ENCODE data around the gene AGAP2.
A peak's percentile ranks its signal among the peaks of the same experiment; 100 is the strongest.

The AGAP2 gene

GRCh38 chr12:57767305-57767698 lies 28.8 kb upstream of the AGAP2 start:
- no peak for DNase-seq

DNA sequence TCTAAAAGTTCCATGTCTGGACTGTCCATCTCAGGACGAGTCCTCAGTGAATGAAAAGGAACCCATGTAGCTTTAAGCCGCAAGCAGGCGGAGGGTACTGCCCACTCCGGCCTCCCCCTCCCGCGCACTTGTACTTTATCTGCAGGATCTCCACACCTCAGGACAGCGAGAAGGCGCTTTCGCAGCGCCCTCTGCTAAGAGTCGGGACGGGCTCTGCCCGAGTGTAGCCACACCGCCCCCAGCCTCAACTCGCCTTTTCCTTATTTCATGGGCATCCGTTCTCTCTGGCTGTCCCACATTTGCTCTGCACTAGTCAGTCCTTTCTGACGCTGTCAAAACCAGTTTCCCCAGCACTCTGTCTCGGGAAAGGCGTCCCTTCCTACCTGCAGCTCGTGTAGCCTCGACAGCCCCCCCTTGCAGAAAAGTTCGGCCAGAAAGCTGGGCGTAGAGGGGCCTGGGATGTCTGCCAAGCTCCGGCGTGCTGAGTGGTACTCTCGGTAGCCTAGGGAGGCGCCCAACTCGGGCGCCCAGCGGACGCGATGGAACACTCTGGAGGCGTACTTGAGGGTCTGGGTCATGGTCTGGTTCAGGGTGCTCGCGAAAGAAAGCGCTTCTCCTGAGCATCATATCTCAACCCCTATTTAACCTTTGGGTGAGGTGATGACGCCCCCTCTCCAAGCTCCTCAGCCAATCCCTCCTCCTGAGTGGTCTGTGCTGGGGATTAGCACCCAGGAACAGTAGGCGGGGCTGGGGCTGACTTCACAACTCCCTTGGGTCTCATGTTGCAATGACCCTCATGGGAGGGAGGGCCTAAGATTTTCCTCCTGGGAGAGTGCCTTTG lies 28.1 kb upstream of the AGAP2 start, which contains the start of gene CYP27B1:
TSS of gene CYP27B1 (minus strand) at position 615 of the 841 bp plus-strand sequence. CDS start at position 578, 37 bp downstream.
- DNase-seq, result no peak

DNA sequence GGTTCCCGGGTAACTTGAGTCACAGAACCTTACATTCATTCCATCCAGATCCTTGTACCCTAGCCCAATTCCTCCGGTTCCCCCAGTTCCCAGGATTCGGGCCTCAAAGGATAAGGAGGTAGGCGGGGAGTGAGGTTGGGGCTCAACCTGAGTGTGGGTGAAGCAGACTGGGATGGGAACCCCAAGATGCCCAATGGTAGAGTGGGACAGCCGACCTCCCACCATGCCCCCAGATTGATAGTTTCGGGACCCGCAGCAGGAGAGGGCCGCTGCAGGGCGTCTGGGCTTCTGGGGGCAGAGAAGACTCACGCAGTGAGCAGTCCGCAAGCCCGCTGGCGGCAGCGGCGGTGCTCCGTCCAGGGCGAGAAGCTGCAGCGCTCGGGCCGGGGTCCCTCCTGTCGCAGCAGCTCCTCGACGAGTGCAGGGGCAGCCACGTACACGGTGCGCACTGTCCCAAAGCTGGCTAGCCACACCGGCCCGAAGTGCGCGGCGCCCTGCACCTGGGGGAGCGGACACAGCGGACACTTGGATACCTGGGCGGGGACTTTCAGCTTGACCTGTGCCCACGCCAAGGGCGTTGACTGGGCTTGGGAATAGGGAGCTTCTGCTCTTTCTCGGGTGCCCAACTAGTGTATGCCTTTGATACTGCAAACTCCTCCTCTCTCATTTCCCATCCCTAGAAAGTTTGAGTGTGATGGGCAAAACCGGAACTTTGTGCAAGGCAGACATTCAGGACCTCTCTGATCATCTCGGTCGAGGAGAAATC lies 27.3 kb upstream of the AGAP2 start:
- DNase-seq, result no peak

DNA sequence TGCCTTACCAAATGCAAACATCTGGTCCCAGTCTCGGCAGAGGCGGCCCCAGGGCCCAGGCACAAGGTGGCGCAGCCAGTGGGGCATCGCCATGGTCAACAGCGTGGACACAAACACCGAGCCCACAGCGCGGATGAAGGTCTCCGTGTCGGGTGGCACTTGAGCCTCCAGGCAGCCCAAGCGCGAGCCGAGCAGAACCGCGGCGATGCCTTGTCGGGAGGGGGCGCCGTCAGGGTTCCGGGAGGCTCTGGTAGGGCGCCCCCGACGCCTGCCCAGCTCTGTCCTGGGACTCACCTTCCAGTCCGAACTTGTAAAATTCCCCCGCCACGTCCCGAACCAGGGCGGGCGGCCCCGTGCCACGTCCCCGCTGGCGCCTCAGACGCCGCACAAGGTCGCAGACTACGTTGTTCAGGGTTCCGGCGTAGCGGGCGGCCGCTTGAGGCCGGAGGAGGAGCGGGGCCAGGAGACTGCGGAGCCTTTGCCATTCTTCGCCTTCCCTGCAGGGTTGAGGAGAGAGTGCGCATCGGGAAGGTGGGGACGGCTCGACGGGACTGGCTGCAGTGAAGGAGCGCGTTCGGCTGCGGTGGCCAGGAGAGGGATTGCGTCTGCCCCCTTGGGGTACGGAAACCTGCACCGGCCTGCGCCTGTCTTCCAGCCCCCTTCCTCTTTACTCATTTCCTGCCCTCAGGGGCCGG lies 26.6 kb upstream of the AGAP2 start:
- DNase-seq, result peak; percentile 27 to 61

GRCh38 chr12:57764662-57765002 lies 26.1 kb upstream of the AGAP2 start:
- DNase-seq, result no peak

DNA sequence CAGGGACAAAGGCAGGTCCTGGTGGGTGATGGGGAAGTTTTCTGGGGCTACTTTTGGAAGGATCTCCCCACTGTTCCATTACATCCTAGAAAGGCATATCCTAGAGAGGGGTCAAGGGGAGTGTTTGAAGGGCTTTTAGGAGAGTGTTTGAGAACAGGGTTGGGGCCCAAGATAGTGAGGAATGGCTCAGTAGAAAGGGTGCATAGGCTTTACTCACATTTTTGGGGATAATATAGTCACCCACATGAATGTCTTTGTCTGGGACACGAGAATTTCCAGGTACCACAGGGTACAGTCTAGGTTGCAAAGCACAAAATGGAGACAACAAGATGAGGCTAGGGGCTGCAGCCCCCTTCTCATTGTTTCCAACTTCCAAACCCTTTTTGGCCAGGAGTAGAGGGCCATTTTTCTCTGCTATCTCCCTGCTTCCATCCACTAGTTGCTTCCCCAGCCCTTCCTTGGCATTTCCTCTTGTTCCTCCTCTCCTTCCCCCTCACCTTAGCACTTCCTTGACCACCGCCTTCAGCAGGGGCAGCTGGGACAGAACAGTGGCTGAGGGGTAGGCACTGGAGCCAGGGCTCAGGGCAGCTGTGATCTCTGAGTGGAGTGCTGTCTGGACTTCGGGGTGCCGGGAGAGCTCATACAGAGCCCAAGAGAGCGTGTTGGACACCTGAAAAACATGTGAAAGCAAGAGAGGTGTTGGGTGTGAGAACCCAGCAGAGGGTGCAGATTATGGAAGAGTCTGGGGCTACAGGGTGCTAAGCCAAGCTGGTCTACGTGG lies 25.5 kb upstream of the AGAP2 start:
- DNase-seq, result no peak

DNA sequence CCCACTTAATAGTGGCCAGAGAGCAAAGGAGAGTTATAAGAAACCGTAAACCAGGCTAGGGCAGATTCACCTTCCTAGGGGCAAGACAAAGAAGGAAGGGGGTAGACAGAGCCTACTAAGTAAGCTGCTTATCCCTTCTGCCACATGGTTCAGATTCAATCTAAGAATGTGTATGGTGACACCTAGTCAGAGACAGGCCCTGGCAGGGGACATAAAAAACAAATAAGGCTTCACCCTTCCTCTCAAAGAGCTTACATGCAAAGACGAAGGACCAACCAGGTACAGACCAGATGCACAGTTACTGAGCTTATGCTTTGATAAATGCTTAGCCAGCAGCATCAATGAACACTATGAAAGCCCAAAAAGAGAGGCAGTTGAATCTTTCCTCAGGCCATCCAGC lies 23.9 kb upstream of the AGAP2 start:
- DNase-seq, result no peak

GRCh38 chr12:57761391-57761998 lies 23.0 kb upstream of the AGAP2 start:
- DNase-seq, result no peak

GRCh38 chr12:57760347-57760982 lies 21.9 kb upstream of the AGAP2 start:
- no peak for DNase-seq

GRCh38 chr12:57759360-57759980 lies 20.9 kb upstream of the AGAP2 start:
- peak; percentile 42 to 69 for DNase-seq

DNA sequence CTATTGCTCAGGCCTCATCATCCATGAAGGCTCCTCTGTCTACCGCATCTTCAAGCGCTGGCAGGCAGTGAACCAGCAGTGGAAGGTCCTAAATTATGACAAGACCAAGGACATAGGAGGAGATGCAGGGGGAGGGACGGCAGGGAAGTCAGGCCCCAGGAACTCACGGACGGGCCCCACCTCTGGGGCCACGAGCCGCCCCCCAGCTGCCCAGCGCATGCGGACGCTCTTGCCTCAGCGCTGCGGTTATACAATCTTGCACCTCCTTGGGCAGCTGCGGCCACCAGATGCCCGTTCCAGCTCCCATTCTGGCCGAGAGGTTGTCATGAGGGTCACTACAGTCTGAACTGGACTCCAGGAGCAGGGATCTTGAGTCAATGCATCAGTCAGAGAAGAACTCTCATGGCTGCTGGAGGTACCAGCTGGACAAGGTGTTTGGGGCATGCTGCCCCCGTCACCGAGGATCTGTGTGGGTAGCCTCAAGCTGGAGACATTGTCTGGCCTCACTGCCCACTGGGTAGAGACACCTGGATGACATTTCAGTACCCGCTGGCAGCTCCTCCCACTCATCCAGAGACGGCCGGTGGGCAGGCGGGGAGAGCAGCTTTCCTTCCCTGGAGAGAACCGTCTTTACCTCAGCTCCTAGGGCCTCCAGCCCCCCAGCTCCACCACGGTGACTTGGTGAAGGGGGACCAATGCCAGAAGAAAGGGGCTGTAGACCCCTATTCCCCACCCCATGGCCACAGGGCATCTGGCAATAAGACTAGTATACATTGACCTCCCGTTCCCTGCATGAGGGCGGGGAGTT lies 20.2 kb upstream of the AGAP2 start:
- DNase-seq, result no peak

DNA sequence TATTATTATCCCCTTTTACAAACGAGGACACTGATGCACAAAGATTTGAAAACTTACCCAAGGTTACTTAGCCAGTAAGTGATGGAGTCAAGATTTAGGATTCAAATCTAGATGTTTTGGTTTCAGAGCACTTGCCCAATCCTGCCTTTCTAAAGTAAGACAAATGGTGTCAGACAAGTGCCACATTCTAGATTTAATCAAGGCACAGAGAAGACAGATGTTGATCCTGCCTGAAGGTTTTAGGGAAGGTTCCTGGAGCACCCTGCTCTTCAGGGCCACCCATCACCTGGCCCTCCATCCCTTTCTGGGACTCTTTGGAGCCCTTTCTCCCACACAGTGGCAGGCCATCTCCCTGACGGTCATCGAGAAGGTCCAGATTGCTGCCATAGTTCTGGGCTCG lies 19.2 kb upstream of the AGAP2 start:
- DNase-seq, result no peak

DNA sequence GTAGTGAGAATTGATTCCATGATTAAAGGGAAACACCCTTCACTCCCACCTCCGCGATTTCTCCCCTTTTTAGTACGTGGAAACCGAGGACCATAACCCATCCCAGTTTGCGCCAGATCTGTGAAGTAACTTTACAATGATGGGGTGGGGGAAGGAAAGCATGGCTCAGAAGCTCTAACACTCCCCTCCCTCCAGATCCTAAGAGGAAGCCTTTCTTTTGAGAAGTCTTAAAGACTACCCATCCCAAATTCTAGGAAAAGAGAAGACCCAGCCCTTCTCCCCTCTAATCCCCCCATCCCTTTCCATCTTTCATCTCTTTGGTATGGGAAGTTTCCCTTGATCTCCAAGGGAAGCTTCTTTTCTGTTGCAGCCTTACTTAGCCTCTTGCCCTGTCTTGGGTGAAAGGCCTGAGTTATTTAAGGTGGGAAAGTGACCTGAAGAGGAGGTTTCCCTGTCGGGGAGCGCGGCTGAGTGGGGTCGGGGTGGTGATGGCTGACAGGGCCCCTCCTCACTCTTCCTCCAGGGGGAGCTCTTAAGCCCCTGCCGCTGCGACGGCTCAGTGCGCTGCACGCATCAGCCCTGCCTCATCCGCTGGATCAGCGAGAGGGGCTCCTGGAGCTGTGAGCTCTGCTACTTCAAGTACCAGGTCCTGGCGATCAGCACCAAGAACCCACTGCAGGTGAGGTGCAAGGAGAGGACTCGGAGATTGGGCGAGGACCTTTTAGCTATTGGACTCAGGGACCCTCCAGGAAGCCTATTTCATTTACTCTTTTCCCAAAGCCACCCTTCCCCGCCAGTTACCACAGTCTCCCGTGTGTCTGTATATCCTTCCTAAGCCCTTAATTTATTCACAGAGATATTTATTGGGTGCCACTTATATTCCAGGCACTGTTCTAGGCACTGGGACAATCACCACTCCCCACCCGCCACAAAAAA lies 18.1 kb upstream of the AGAP2 start:
- peak; percentile 71 to 81 for DNase-seq

DNA sequence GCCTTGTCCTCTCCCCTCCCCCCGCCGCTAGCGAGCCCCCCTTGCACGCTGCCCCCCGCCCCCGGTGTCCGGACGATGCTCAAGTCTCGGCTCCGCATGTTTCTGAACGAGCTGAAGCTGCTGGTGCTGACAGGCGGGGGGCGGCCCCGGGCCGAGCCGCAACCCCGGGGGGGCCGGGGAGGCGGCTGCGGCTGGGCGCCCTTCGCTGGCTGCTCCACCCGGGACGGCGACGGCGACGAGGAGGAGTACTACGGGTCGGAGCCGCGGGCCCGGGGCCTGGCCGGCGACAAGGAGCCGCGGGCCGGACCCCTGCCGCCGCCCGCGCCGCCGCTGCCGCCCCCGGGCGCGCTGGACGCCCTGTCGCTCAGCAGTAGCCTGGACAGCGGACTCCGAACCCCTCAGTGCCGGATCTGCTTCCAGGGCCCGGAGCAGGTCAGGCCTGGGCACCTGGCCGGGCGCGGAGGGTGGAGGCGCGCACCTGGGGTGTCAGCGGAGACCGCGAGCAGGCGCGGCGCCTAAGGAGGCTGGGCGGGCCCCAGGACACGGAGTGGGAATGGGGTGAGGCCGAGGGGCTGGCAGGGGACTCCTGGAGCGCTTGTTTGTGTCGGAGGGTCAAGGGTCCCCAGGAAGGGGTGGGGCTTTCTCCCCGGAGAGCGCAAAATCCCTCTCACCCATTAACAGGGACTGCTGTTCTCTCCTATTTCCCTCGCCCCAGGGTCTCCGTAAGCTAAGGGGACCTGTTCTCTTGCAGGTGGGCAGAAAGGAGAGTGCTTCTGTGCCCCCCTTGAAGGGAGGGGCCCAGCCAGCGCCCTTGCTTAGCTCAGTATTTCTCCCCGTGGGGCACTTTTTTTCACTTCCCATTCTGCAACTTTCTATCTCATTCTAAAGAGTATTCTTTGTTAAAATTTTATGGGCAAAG lies 17.2 kb upstream of the AGAP2 start:
- DNase-seq, result peak in 1 of 2 donors; percentile 52

DNA sequence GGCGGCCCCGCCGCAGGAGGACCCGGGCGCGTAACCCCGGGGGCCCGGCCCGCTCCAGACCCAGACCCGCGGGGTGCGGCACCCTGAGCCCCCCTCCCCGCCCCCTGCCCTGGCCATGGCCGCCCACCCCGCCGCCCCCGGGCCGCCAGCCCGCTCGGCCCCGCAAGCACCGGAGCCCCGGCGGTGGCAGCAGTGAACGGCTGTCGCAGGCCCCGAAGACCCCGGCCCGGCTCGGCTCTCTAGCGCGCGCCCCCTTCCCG lies 16.6 kb upstream of the AGAP2 start:
- DNase-seq, result no peak

- DNase-seq, result peak; percentile 88 to 93
Observed at GRCh38 chr12:57754411-57755193, 16.1 kb upstream of the AGAP2 start, which contains the start of gene MARCHF9. MARCHF9 (plus strand) TSS chr12:57755103; CDS start chr12:57755529, 426 bp downstream.

- DNase-seq, result no peak
Observed at GRCh38 chr12:57753756-57754337, 15.3 kb upstream of the AGAP2 start.
